Measurements from ENCODE around the gene POSTN. TPM values are rescaled to one million over a fixed set of nuclear protein-coding genes. Genes with fewer than 3 reads are reported as not detected.

Gene POSTN
- total RNA-seq, 1 experiment from 2014 or later = 0.33 TPM

DNA sequence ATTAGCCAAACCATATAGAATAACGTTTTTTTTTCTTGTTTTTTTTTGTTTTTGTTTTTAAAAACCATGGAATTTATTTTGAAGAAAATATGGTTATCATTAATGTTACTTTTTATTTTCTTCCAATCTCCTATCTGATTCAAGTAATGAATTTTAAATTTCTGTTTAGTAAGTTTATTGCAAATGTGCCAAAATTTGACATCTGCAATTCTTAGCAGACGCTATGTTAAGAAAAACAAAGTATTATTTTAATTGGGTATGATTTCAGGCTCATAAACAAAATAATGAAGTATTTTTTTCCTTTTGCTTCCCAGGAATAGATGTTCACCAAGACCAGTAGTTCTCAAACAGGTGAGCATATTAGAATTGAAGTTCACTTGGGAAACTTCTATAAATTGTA, 63.1 kb downstream of the POSTN start:
- TF ChIP-seq, protein P1, sequence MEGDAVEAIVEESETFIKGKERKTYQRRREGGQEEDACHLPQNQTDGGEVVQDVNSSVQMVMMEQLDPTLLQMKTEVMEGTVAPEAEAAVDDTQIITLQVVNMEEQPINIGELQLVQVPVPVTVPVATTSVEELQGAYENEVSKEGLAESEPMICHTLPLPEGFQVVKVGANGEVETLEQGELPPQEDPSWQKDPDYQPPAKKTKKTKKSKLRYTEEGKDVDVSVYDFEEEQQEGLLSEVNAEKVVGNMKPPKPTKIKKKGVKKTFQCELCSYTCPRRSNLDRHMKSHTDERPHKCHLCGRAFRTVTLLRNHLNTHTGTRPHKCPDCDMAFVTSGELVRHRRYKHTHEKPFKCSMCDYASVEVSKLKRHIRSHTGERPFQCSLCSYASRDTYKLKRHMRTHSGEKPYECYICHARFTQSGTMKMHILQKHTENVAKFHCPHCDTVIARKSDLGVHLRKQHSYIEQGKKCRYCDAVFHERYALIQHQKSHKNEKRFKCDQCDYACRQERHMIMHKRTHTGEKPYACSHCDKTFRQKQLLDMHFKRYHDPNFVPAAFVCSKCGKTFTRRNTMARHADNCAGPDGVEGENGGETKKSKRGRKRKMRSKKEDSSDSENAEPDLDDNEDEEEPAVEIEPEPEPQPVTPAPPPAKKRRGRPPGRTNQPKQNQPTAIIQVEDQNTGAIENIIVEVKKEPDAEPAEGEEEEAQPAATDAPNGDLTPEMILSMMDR (conservative IDR thresholded peaks at IDR 0.05) = no peak
- no peak overlapping the region for H3K9ac ChIP-seq (ENCODE audit: extremely low read depth, insufficient read length, low read length)
- no peaks in the 10 kb centered on the region for H4K20me1 ChIP-seq (ENCODE audit: control insufficient read depth, insufficient read depth, insufficient read length)
- Mint-ChIP-seq H3K9me3 (peaks cover 6 to 7% of the 10 kb centered on the region in 2 experiments), H3K4me1 (peaks cover 3 to 6% of the 10 kb centered on the region in 2 experiments; a peak in 3 of 4 replicates), H3K4me3 (no peak overlapping the region), H3K27me3 (ENCODE audit: low read depth) (no peaks in the 10 kb centered on the region), H3K36me3 (ENCODE audit: insufficient read depth in 1 of 3, low read depth in 3 of 3) (peaks cover 0 to 7% (median 5%) of the 10 kb centered on the region in 3 experiments; a peak in 4 of 7 replicates), H3K27ac (no peak overlapping the region)
- no peak overlapping the region for H4K5ac ChIP-seq (ENCODE audit: insufficient read length, low read depth, low read length)
- H2BK5ac ChIP-seq (ENCODE audit: insufficient read length, low read length) = no peak overlapping the region
- H3K14ac ChIP-seq (ENCODE audit: insufficient read depth, low read length) = no peak overlapping the region
- H3T11ph ChIP-seq (ENCODE audit: low read length) = no peak overlapping the region
- H3K4me2 ChIP-seq (ENCODE audit: insufficient read depth, insufficient read length, low read length) = no peak overlapping the region
- H2BK120ac ChIP-seq (ENCODE audit: low read depth, low read length, poor library complexity, severe bottlenecking) = no peak overlapping the region
- no peak overlapping the region for H3K56ac ChIP-seq (ENCODE audit: insufficient read length, low read depth, low read length)
- H2AFZ ChIP-seq (ENCODE audit: low read length) = no peak overlapping the region
- no peaks in the 10 kb centered on the region for H3K79me2 ChIP-seq (ENCODE audit: insufficient read depth, low read length)
- H3K23ac ChIP-seq (ENCODE audit: insufficient read length, low read depth, low read length) = no peak overlapping the region
- no peaks in the 10 kb centered on the region for H3K79me1 ChIP-seq (ENCODE audit: insufficient read depth, low read depth, low read length, poor library complexity, severe bottlenecking)
- no peak overlapping the region for H3K18ac ChIP-seq (ENCODE audit: insufficient read length, low read depth, low read length)
- H3K4me1 ChIP-seq (ENCODE audit: insufficient read depth, low read length) = no peaks in the 10 kb centered on the region
- H4K8ac ChIP-seq (replicated peaks; ENCODE audit: insufficient read length, low read depth, low read length) = no peak overlapping the region
- H3K27me3 ChIP-seq (ENCODE audit: insufficient read depth, low read length) = no peaks in the 10 kb centered on the region; the same call in 1 of the 2 replicates
- H2BK12ac ChIP-seq (ENCODE audit: insufficient read length, low read depth, low read length) = no peak overlapping the region
- no peak overlapping the region for H2BK20ac ChIP-seq (ENCODE audit: low read depth, low read length, poor library complexity, severe bottlenecking)
- no peak overlapping the region for H4K91ac ChIP-seq (ENCODE audit: insufficient read length, low read depth, low read length)
- no peak overlapping the region for H3K27ac ChIP-seq (ENCODE audit: insufficient read length, low read depth, low read length)
- no peak overlapping the region for H3K4ac ChIP-seq (ENCODE audit: low read depth, low read length)
- no peak for DNase-seq
- no peaks in the 10 kb centered on the region for H3K23me2 ChIP-seq (ENCODE audit: insufficient read length, low read depth, low read length, poor library complexity, severe bottlenecking)
- no peak overlapping the region for H2AK5ac ChIP-seq (ENCODE audit: insufficient read length, low read length)
- H3K9me3 ChIP-seq (ENCODE audit: control insufficient read depth, low read depth, low read length) = no peaks in the 10 kb centered on the region
- WGBS (ENCODE audit: extremely low coverage, insufficient read length, low lambda C conversion rate) = no CpG with 5 or more reads among the region's 2 CpGs
- H2BK15ac ChIP-seq (ENCODE audit: low read depth, low read length) = no peak overlapping the region

Data from H9 (cell line).